KMS-11 (cell line): ENCODE measurements around the gene NUS1.

Experiments
- H2AFZ ChIP-seq: fragments of 200-600 bp; sonication (generic); 2 replicates; pipeline ENCODE4 v1.6.1; 2016; ENCODE audit warnings: antibody characterized with exemption, mixed run types, low read depth
- H3K27ac ChIP-seq: fragments of 200-600 bp; sonication (generic); 2 replicates; pipeline ENCODE4 v1.6.1; 2016; ENCODE audit warnings: mild to moderate bottlenecking, mixed run types
- H3K27me3 ChIP-seq: fragments of 200-600 bp; sonication (generic); 2 replicates; pipeline ENCODE4 v1.6.1; 2017; ENCODE audit warnings: mild to moderate bottlenecking, low read depth, mixed run types, moderate library complexity; ENCODE audit not compliant: insufficient read depth
- H3K36me3 ChIP-seq: fragments of 200-600 bp; sonication (generic); 2 replicates; pipeline ENCODE4 v1.6.1; 2017; ENCODE audit warnings: mild to moderate bottlenecking, mixed run types; ENCODE audit not compliant: insufficient read depth
- H3K4me1 ChIP-seq: fragments of 200-600 bp; sonication (generic); 2 replicates; pipeline ENCODE4 v1.6.1; 2016; ENCODE audit warnings: mild to moderate bottlenecking, low read depth, mixed run types; ENCODE audit not compliant: poor library complexity, severe bottlenecking
- H3K4me2 ChIP-seq: fragments of 200-600 bp; sonication (generic); 2 replicates; pipeline ENCODE4 v1.7.0; 2016; ENCODE audit warnings: mild to moderate bottlenecking, mixed run types
- H3K4me3 ChIP-seq: fragments of 200-600 bp; sonication (generic); IDR thresholded peaks from 2 replicates; pipeline ENCODE4 v1.6.1; 2017; ENCODE audit warnings: low read depth, low read length, mixed read lengths; ENCODE audit not compliant: insufficient read depth
- H3K79me2 ChIP-seq: fragments of 200-600 bp; sonication (generic); 2 replicates; pipeline ENCODE4 v1.6.1; 2016; ENCODE audit warnings: low read depth, mixed run types; ENCODE audit not compliant: insufficient read depth
- H3K9ac ChIP-seq: fragments of 200-600 bp; sonication (generic); 2 replicates; pipeline ENCODE4 v1.6.1; 2016; ENCODE audit warnings: mild to moderate bottlenecking, mixed run types
- H4K20me1 ChIP-seq: fragments of 200-600 bp; sonication (generic); 2 replicates; pipeline ENCODE4 v1.6.1; 2016; ENCODE audit warnings: mild to moderate bottlenecking, mixed run types; ENCODE audit not compliant: insufficient read depth
- TF ChIP-seq, protein P1 (sequence below): fragments of 200-600 bp; sonication (generic); conservative IDR thresholded peaks from 2 replicates; pipeline ENCODE4 v1.6.1; 2017; ENCODE audit warnings: low read depth, mild to moderate bottlenecking, antibody characterized with exemption, low read length, moderate library complexity, mixed read lengths

The NUS1 gene

DNA sequence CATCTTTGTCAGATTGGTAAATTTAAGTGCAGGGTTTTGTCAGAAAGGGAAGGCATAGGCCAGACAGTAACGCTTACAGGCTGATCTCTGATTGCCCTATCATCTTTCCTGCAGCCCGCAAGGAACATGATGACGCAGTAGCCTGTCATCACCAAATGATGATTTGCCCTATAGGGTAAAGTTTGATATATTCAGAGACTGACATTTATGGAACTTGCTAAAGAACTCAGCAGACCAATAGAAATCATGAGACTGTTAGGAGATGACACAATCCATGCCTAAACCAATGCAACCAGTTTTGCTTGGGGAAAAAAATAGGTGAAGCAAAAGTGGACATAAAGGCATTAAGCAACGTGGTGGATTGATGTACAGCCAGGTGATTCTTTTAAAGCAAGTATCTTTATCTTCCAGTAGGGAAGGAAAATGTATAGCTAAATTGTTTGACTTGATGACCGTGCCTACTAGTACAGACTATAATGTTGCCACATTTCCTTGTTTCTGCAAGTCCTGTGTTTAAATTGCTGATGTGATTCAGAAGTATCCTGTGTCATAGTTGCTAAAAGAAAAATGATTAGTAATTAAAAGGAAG lies 2.4 kb downstream of the NUS1 start:
- no peak overlapping the region for H3K9ac ChIP-seq
- H4K20me1 ChIP-seq = 0 out of 2 replicates have a peak, but pooled peaks cover 6% of the 10 kb centered on the region
- TF ChIP-seq, protein P1, sequence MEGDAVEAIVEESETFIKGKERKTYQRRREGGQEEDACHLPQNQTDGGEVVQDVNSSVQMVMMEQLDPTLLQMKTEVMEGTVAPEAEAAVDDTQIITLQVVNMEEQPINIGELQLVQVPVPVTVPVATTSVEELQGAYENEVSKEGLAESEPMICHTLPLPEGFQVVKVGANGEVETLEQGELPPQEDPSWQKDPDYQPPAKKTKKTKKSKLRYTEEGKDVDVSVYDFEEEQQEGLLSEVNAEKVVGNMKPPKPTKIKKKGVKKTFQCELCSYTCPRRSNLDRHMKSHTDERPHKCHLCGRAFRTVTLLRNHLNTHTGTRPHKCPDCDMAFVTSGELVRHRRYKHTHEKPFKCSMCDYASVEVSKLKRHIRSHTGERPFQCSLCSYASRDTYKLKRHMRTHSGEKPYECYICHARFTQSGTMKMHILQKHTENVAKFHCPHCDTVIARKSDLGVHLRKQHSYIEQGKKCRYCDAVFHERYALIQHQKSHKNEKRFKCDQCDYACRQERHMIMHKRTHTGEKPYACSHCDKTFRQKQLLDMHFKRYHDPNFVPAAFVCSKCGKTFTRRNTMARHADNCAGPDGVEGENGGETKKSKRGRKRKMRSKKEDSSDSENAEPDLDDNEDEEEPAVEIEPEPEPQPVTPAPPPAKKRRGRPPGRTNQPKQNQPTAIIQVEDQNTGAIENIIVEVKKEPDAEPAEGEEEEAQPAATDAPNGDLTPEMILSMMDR = no peak
- no peak overlapping the region for H3K27ac ChIP-seq
- no peak overlapping the region for H3K4me2 ChIP-seq
- H3K4me1 ChIP-seq = peaks cover 18% of the 10 kb centered on the region
- H3K4me3 ChIP-seq = no peak overlapping the region
- no peaks in the 10 kb centered on the region for H3K36me3 ChIP-seq
- no peaks in the 10 kb centered on the region for H3K27me3 ChIP-seq
- H3K79me2 ChIP-seq = peaks cover 67% of the 10 kb centered on the region
- no peak overlapping the region for H2AFZ ChIP-seq

DNA sequence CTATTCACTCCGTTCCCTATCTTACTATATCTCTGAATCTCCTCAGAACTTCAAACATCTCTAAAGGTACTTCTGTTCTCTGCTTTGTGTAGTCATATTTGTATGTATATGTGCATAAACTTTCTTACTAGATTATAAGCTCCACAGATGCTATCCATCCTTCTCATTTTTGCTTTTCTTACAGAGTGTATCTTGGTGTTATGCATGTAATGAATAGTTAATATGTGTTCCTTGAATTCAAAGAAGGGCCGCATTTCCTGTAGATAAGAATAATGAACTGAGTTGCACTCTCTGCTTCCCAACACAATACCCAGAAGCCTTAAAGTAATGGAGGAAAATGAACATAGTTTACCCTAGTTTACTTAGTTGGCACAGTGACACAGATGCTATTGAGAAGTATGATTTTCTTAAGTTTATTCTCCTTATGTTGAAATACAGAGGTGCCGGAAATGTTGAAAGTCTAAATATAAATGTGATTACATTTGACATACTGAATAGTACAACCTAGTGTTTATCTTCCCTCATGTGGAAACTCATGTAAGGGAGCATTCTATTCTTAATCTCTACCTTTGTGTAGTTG lies 6.0 kb downstream of the NUS1 start:
- Histone ChIP-seq H3K4me1 (peaks cover 18% of the 10 kb centered on the region), H3K4me2 (no peak overlapping the region), H2AFZ (no peak overlapping the region), H3K27ac (no peak overlapping the region), H3K9ac (no peak overlapping the region), H3K4me3 (no peak overlapping the region), H3K79me2 (peaks cover 93% of the 10 kb centered on the region), H3K36me3 (no peaks in the 10 kb centered on the region), H3K27me3 (no peaks in the 10 kb centered on the region), H4K20me1 (0 out of 2 replicates have a peak, but pooled peaks cover 6% of the 10 kb centered on the region)
- TF ChIP-seq, protein P1 = no peak

DNA sequence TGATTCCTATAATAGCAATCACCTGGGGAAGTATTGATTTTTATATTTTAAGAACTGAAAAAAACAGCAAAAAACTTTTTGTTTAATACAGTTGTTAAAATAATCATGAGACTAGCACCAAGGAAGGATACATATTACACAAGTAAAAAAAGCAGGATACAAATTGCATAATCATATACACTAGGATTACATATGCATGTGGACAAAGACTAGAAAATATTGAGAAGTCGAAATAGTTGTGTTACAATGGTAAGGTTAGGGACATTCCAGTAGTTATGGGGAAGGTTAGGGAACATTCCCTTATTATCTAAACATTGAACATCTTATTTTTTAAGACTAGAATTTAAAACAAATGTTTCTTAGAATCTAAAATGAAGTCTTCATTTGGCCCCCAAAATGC lies 9.5 kb downstream of the NUS1 start:
- no peak overlapping the region for H3K27ac ChIP-seq
- no peak overlapping the region for H3K4me3 ChIP-seq
- no peaks in the 10 kb centered on the region for H3K27me3 ChIP-seq
- H3K4me2 ChIP-seq = no peak overlapping the region
- H3K79me2 ChIP-seq = peaks cover 84% of the 10 kb centered on the region
- no peaks in the 10 kb centered on the region for H4K20me1 ChIP-seq
- no peaks in the 10 kb centered on the region for H3K36me3 ChIP-seq
- no peak overlapping the region for H2AFZ ChIP-seq
- TF ChIP-seq, protein P1 = no peak
- peaks cover 3% of the 10 kb centered on the region for H3K4me1 ChIP-seq
- H3K9ac ChIP-seq = no peak overlapping the region

- Histone ChIP-seq H2AFZ (no peak overlapping the region), H3K36me3 (no peaks in the 10 kb centered on the region), H4K20me1 (no peaks in the 10 kb centered on the region), H3K79me2 (peaks cover 84% of the 10 kb centered on the region), H3K9ac (no peak overlapping the region), H3K4me3 (no peak overlapping the region), H3K4me1 (peaks cover 3% of the 10 kb centered on the region), H3K27ac (no peak overlapping the region), H3K4me2 (no peak overlapping the region), H3K27me3 (no peaks in the 10 kb centered on the region)
- TF ChIP-seq, protein P1 = no peak
Measured at GRCh38 chr6:117685359-117685758, 10.1 kb downstream of the NUS1 start.
